ENCODE measurements around the gene MRPL17.

MRPL17 gene

DNA sequence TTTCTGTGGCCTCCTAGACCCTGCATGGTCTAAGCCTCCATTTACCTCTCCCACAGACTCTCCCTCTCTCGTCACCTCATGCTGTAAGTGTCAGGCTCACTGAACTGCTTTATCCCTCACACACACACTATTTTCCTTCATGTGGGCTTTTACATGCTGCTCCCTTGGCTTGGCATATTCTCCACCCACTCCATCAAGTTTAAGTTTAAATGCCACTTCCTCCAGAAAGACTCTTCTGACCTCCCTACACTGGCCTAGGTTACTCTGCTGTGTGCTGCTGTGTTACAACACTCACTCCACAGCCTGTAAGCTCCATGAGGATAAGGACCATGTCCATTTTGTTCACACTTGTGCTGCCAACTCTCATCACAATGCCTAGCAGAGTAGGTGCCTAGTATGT lies 30.0 kb downstream of the MRPL17 start:
- no peak for DNase-seq

DNA sequence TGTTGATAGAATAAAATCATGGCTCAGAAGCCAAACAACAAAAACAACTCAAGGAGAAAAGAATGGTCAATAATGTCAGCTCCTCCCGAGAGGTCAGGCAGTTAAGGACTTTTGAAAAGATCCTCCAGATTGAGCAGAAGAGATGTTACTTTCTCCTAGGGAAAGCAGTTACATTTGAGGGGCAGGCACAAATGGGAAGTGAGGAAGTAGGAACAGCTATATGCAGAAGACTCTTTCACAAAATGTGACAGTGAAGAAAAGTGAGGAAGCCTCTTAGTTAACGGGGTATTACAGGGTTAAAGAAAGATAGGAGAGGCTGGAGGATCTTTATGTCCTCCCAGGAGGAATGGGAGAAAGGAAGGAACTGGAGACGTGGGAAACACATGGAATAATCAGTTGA lies 31.0 kb downstream of the MRPL17 start:
- DNase-seq = no peak

DNA sequence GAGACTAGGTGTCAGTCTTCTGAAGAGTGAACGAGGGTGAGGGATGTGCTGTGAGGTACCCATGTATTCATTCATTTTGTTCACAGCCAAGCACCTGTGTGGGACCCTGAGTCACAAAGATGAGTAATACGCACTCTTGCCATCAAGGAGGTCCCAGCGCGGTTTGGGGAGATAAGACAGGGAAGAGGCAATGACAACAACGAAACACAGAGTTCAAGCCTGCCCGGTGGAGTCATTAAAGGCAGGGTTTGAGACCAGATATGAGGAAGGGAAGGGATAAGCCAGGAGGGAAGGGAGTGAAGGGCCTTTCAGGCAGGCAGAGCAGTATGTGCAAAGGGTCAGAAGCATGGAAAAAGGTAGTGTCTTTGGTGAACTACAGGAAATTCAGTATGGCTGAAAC lies 32.2 kb downstream of the MRPL17 start:
- no peak for DNase-seq

DNA sequence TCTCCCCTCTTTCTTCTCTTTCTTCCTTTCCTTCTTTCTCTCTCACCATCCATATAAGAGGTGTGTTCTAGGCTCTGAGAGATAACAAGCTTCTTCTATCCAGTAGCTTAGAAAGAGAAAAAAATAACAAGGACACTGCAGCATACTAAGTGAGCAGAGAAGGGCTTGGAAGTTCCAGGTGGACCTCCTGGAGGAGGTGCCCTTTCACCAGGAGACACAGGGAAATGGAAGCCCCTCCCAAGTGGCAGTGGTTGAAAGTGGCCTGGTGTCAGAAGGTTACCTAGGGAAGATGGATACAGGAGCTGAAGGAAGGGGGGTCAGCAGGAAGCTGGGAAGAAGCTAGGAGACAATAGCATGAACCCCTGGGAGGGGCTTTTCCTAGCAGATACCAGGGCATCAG lies 33.0 kb downstream of the MRPL17 start:
- no peak for DNase-seq

DNA sequence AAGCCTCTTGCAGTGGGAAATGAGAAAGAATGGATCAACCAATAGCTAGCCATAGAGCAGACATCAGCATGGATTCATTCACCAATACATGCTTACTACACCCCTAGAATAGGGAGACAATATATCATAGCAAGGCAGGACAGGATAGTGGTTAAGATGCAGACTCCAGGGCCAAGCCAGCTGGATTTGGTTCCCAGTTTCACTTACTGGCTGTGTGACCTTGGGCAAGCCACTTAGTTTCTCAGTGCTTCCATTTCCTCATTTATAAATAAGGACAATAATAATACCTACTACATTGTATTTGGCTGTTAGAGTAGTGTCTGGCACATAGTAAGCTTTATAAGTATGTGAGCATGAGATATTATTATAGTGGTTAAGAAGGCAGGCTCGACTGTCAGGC lies 34.6 kb downstream of the MRPL17 start:
- DNase-seq = no peak

DNA sequence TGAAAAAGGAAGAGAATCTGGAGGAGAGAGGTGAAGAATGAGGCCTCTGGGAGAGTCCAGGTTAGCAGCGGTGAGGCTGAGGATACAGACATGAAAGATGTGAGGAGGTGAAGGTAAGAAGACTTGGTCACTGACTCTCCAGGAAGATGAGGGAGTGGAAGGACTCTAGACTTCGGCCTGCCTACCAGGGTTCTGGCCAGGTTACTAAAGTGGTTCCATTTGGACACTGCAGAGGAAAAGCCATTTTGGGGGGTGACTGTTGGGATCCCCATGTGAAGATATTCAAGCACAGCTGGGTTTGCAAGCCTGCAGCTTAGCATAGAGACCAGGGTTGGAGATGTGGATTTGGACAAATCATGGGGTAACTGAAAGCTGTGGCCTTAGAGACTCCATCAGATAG lies 35.3 kb downstream of the MRPL17 start:
- DNase-seq = no peak

DNA sequence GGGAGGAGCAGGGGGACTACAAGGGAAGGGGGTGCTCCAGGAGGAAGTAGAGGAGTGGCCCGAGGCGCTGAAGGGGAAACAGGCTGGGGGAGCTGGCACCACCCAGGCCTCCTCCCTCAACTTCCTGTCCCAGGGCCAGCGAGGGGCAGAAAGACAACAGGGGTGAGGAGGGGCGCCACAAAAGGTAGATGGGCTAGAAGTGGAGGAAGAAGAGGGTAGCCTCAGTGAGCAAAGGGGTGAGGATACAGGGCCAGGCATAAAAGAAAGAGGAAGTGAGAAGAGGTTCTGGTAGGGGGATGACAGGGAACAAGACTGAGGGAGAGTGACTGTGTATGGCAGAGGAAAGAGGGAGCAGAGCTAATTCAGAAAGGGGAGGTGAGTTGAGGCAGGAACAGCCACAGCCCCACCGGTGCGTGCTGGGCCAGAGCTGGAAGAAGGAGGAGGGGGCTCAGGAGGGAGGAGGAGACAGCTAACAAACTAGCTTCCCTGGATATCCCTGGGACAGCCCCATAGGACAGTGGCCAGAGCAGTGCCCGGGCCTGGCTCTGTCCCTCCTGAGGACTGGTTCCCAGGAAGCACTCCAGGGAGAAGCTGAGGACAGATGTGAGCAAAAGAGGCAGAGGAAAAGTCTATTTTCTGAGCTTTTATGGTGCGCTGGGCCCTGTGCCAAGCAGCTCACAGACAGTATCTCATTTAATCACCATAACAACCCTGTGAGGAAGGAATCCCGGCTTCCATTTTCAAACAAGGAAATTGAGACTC lies 36.0 kb downstream of the MRPL17 start:
- peak in 1 of 2 experiments; percentile 35 for DNase-seq

DNA sequence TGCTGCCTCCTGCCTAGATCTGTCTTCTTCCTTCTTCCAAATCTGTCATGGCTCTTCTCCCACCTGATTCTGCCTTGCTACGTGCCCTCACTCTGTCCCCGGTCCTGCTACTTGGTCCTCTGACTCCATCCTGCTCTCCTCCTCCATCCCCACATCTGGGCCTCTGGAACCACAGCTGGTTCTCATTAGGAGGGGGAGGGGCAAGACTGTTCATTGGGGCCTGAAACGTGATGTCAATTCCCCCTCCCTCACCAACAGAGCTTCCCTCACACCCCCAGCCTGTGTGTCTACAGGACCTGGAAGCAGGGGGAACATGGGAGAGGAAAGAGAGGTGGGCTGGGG lies 36.6 kb downstream of the MRPL17 start:
- DNase-seq = no peak

DNA sequence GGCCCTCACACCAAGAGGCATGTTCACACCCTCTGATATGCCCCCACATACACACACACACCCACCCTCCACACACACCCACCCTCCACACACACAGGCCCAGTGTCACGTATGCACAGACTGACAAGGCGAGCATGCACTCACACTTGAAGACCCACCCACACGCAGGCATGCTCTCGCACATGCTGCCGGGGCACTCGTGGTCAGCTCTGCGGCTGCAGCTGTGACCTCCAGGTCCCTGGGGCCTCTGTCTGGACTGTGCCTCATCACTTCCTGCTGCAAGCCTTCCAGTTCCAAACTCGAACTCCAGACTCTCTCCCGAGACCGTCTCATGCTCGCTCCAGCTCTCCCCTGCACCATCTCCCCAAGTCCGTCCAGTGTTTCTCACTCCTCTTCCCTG lies 37.1 kb downstream of the MRPL17 start:
- no peak for DNase-seq

DNA sequence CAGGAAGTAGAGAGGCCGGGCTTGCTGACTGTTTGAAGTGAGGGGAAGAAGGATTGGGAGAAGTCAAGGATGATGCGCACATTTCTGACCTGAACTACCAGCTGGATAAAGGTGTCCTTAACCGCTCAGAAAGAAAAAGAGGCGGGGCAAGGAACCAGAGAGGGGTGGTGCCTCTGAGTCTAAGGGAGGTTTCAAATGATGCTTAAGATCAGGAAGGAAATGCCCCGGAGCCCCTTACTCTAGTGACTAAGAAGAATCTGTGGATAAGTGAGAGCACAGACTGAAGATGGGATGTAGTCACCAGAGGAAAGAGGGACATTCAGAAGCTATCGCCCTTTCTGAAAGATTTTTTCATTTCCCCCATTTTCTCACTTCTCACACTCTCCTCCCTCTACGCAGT lies 40.2 kb downstream of the MRPL17 start:
- DNase-seq = no peak

DNA sequence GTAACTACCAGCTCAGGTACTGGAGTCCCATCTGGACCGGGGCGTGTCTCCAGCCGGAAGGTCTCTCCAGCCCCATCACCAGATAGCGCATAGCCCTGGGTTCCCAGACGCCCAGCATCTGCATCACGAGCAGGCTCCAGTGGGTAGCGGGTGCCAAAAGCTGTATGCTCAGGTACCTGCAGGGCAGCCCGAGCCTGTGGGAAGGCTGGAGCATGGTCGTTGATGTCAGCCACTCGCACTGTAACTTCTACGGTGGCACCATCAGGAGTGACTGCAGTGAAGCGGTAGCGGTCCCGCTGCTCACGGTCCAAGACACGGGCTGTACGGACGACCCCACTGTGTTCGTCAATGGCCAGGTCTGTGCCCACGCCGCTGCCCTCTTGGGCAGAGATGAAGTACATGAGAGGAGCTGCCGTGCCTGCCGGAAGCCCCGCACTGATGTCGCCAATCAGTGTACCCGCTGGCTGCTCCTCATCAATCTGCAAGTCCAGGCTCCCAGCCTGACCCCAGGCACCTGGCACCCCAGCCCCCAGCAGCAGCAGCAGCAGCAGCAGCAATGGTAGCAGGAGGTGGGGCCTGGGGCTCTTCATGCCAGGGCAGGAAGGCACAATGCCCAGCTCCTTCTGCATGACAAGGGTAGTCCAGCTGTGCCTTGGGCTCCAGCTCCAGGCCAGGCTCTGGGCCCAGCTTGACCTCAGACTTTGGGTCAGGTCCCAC lies 42.0 kb downstream of the MRPL17 start:
- no peak for DNase-seq

DNA sequence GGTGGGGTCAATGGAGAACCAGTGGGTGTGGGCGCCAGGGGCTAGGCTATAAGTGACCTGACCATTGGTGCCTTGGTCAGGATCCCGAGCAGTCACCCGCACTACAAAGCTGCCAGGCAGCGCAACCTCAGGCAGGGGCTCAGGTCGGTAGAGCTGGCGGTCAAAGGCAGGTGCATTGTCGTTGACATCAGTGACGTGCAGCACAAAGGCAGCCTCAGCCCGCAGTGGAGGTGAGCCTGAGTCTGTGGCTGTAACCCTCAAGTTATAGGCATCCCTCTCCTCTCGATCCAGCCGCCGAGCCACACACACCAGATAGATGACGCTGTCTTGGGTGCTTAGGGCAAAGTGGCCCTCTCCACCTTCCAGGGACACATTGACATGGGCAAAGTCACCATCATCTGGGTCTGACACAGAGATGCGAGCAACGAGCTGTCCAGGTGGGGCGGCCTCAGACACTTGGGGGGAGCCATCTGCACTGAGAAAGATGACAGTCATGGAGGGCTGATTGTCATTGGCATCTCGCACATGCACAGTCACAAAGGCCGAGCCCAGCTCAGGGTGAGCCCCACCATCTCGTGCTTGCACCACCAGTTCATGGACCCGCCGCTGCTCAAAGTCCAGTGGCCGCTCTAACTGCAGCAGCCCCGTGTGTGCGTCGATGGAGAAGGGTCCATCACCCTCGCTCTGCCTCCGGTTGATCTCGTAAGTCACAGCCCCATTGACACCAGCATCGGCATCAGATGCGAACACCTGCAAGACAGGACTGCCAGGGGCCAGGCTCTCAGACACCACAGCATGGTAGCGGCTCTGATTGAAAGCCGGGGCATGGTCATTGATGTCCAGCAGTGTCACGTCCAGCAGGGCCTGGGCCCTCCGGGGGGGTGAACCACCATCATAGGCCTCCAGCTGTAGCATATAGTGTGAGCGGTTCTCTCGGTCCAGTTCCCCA lies 42.8 kb downstream of the MRPL17 start:
- DNase-seq = no peak

DNA sequence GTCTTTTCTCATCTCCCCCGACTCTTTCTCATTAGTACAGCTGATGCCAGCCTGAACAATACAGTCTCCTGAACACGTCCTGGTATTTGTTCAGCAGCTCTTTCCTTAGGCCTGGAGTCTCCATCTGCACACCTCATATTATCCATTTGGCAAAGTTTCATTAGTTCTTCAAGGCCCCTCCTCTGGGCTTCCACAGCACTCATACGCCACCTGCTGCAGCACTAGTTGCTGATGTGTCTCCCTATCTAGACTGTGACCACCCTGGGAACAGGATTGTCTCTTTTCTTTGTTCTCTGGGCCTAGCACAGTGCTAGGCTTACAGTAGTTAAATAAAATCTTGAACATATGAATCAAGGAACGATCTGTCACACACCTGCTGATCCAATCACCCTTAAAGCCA lies 44.7 kb downstream of the MRPL17 start:
- DNase-seq = no peak

DNA sequence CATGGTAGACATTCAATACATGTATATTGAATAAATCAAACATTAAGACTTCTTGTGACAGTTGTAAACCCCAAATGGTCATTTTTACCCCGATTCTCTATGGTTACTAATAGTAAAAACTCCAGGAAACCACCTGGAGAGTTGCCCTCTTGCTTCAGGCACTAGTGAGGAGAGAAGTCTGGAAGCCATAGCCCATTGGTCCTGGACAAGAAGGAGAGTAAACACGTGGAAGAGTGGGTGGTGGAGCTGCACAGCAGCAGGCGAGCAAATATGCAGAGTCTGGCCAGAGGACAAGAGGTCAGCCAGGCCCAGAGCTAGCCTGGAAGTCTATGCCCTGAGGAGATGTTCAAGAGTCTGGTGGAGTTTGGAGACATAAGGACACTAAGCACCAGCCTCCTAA lies 45.3 kb downstream of the MRPL17 start:
- no peak for DNase-seq

DNA sequence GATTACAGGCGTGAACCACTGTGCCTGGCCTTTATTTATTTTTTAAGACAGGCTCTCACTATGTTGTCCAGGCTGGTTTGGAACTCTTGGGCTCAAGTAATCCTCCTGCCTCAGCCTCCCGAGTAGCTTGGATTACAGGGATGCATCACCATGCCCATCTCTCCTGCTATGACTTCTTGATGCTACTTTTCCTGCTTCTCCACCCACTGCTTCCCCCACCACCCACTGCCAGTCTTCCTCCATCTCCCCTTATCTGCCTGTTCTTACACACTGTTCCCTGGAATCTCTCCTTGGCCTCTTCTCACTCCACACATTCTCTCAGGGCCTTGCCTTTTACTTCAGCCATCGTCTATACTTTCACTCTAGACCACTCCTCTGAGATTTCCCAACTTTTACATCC lies 46.7 kb downstream of the MRPL17 start:
- no peak for DNase-seq

DNA sequence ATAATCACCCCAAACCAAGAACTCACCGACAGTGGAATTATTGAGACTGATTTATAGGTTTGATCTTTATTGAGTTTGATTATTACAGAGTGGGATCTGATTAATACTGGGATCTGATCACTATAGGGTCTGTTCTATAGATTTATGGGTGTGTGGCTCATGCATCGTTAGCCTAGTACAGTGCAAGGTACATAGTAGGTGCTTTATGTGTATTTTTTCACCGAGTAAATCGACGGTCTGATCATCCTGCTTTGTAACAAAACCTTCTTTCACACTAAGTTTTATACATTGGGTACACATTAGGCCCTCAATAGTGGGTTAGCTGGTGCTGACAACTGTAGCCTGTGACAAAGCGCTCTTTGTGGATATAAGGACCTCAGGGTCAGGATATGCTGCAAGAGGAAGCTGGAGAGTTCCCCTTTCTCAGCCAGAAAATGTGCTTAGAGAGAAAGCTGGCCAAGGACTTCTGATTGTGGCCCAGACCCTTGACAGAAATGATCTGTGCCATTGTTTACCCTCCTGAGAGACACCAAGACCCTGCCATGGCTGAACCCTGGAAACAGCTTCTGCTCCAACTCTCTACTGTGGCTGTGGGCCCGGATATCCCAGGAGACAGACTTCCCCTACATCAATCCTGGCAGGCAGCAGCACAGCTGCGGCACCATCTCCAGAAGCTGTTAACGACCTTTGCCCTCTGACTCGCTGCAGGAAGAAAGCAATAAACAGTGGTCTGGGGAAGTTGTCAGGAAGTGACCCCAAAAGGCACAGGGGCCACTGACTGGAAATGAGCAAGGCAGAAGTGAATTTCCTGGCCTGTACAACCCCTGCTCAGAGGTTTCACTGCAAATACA lies 47.8 kb downstream of the MRPL17 start:
- no peak for DNase-seq

DNA sequence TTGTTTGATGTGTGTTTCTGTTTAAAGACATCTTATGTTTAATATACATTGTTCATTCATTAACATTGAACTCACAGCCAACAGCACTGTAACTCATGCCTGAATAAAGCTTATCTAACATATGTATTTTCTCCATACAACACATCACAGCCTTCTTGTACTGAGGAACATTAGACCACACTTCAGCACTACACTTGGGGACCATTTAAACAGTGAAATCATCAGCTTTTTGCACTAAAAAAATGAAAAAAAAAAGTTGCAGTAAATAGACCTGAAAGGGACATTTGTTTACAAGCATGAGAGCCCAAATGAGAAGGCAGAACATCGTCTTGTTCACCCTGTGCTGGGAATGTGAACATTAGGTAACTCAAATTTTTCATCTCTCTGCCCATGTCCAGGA lies 48.6 kb downstream of the MRPL17 start:
- DNase-seq = no peak

DNA sequence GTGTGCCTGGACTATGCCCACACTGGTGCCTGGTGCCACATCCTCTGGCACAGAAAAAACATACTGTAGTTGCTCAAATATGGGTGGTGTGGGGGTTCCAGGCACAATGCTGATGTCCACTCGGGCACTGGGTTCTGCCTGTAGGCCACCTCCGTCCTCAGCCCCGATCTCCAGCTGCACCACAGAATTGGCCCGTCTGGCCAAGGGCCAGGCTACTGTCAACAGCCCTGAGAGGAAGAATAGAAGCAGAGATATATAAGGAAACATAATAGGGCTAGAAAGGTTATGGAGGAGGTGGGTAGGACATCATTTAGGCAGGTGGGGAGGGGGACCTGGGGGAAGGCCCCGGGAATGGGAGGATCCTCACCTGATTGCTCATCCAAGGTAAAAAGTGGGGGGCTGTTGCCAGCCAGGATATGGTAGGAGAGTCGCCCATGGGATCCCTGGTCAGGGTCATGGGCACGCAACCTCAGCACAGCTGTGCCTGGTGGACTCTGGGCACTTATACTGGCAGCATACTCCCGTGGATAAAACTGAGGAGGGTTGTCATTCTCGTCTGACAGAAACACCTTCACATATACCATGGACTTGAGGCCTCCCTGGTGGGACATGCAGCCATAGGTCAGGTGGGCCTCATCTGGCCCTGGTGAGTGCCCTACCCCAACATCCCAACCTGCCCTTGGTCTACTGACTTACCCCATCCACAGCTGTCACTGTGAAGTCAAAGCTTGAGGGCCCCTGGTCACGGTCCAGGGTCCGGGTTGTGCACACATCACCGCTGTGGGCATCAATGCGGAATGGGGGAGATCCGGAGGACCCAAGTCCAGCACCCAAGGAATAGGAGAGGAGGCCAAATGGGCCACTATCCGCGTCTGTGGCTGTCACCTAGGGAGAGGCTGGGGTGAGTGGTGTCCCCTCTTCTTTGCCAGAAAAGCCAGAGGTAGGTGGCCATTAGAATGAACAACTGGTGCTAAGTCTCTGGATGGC lies 49.4 kb downstream of the MRPL17 start:
- DNase-seq = no peak

DNA sequence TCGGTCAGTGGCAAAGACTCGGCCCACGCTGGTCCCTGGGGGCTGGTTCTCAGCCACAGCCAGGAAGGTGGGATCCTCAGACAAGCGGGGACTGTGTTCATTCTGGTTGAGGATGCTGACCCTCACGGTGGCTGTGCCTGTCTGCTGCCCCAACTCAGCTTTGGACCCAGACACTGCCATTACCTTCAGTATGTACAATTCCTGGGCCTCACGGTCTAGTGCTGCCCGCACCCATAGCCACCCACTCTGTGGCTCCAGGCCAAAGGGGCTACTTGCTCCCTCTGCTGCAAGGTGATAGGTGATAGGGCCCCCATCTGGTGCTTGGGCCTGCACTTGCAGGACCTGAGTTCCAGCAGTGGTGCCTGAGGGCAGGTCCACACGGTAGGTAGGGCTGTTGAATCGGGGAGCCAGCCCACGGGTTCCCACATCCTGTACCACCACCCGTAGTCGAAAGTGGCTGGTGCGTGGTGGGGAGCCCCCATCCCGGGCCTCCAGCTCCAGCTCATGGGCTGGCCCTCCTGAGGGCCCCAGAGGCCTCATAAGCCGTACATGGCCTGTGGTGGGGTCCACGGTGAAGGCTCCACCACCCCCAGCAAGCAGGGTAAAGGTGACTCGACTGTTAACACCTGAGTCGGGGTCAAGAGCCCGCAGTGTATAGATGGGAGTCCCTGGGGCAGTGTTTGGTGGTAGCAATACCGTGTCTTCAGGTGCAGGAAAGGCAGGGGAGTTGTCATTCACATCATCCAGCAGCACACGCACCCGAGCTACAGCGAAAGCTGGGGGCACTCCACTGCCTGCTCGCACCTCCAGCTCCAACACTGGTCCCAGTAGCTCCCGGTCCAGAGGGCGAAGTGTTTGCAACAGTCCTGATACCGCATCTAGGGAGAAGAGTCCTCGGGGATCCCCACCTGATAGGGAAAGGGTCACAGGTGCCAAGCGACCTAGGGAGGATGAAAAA lies 50.7 kb downstream of the MRPL17 start:
- DNase-seq = no peak

DNA sequence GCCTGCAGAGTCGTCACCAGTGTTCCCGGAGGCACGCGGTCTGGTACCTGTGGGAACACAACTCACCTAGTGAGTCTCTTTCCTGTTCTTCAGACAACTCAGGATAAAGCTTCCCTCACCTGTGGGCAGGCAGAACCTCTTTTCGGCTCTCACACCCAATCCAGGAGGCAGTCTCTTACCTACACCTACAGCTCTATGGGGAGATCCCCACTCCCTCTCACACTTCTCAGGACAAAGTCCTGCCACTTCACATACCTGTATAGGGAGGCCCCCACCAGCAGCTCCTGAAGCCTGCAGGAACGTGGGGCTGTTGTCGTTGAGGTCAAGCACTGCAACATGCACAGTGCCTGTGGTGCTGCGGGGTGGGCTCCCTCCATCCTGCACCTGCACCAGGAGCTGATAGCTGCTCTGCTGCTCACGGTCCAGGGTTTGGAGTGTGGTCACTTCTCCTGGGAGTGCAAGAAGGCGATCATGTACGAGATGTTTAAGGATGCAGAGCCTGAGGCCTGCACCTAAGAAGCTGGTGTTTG lies 51.7 kb downstream of the MRPL17 start:
- no peak for DNase-seq

Measured in activated CD4-positive, alpha-beta T cell treated with anti-CD3 and anti-CD28 coated beads, Interleukin-2, amount 50 U/mL, for 48 hours (primary cell).